K562 treated with DMSO at 1 percent for 24 hours (cell line): ENCODE results near the gene USP17L18. TPM values are rescaled to one million over a fixed set of nuclear protein-coding genes. Genes with fewer than 3 reads are reported as not detected.

Source experiments
- total RNA-seq: library from RNA; unstranded; fragments of 300-600 nt; gene quantifications from 2 replicates; pipeline ENCODE4 v1.2.3, GENCODE V29; 2022; ENCODE audit warnings: low read depth; ENCODE audit not compliant: insufficient read depth

Gene USP17L18
- not detected in 2 replicates for total RNA-seq

GRCh38 chr4:9247953-9248680, at the start of gene USP17L18:
Gene USP17L18, plus strand, starts transcription at chr4:9248630. Its CDS starts 0 bp downstream, at chr4:9248630.

GRCh38 chr4:9210357-9210756, 38.1 kb upstream of the USP17L18 start, which contains the start of gene USP17L10:
Gene USP17L10, plus strand, starts transcription at chr4:9210657. Its CDS starts 0 bp downstream, at chr4:9210657.

DNA sequence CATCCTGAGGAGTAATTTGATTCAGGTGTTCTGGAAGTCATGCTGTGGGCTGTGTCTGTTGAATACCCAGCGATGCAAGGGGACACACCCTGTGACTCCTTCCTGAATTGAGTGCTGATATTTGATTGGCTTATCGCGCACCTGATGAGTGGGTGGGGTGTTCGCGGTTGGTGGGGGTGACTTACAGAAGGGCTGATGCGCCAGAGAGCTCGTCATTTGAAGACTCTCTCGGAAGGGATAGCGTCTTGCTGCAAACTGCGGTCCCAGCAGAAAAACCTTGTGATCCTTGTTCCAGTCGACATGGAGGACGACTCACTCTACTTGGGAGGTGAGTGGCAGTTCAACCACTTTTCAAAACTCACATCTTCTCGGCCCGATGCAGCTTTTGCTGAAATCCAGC, 33.3 kb upstream of the USP17L18 start, which contains the start of gene USP17L11:
Gene USP17L11, plus strand, starts transcription at position 301 of the 400 bp plus-strand sequence. Its CDS starts 0 bp downstream, at position 301.

DNA sequence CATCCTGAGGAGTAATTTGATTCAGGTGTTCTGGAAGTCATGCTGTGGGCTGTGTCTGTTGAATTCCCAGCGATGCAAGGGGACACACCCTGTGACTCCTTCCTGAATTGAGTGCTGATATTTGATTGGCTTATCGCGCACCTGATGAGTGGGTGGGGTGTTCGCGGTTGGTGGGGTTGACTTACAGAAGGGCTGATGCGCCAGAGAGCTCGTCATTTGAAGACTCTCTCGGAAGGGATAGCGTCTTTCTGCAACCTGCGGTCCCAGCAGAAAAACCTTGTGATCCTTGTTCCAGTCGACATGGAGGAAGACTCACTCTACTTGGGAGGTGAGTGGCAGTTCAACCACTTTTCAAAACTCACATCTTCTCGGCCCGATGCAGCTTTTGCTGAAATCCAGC, 28.6 kb upstream of the USP17L18 start, which contains the start of gene USP17L12:
Gene USP17L12, plus strand, starts transcription at position 301 of the 400 bp plus-strand sequence. Its CDS starts 0 bp downstream, at position 301.

DNA sequence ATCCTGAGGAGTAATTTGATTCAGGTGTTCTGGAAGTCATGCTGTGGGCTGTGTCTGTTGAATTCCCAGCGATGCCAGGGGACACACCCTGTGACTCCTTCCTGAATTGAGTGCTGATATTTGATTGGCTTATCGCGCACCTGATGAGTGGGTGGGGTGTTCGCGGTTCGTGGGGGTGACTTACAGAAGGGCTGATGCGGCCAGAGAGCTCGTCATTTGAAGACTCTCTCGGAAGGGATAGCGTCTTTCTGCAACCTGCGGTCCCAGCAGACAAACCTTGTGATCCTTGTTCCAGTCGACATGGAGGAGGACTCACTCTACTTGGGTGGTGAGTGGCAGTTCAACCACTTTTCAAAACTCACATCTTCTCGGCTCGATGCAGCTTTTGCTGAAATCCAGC, 23.8 kb upstream of the USP17L18 start, which contains the start of gene USP17L13:
Gene USP17L13, plus strand, starts transcription at position 301 of the 400 bp plus-strand sequence. Its CDS starts 0 bp downstream, at position 301.

DNA sequence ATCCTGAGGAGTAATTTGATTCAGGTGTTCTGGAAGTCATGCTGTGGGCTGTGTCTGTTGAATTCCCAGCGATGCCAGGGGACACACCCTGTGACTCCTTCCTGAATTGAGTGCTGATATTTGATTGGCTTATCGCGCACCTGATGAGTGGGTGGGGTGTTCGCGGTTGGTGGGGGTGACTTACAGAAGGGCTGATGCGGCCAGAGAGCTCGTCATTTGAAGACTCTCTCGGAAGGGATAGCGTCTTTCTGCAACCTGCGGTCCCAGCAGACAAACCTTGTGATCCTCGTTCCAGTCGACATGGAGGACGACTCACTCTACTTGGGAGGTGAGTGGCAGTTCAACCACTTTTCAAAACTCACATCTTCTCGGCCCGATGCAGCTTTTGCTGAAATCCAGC, 14.3 kb upstream of the USP17L18 start, which contains the start of gene USP17L15:
Gene USP17L15, plus strand, starts transcription at position 301 of the 400 bp plus-strand sequence. Its CDS starts 0 bp downstream, at position 301.

GRCh38 chr4:9243579-9243978, 4.9 kb upstream of the USP17L18 start, which contains the start of gene USP17L17:
Gene USP17L17, plus strand, starts transcription at chr4:9243879. Its CDS starts 0 bp downstream, at chr4:9243879.

DNA sequence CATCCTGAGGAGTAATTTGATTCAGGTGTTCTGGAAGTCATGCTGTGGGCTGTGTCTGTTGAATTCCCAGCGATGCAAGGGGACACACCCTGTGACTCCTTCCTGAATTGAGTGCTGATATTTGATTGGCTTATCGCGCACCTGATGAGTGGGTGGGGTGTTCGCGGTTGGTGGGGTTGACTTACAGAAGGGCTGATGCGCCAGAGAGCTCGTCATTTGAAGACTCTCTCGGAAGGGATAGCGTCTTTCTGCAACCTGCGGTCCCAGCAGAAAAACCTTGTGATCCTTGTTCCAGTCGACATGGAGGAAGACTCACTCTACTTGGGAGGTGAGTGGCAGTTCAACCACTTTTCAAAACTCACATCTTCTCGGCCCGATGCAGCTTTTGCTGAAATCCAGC, 4.6 kb downstream of the USP17L18 start, which contains the start of gene USP17L19:
Gene USP17L19, plus strand, starts transcription at position 301 of the 400 bp plus-strand sequence. Its CDS starts 0 bp downstream, at position 301.

DNA sequence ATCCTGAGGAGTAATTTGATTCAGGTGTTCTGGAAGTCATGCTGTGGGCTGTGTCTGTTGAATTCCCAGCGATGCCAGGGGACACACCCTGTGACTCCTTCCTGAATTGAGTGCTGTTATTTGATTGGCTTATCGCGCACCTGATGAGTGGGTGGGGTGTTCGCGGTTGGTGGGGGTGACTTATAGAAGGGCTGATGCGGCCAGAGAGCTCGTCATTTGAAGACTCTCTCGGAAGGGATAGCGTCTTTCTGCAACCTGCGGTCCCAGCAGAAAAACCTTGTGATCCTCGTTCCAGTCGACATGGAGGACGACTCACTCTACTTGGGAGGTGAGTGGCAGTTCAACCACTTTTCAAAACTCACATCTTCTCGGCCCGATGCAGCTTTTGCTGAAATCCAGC, 9.4 kb downstream of the USP17L18 start, which contains the start of gene USP17L20:
Gene USP17L20, plus strand, starts transcription at position 301 of the 400 bp plus-strand sequence. Its CDS starts 0 bp downstream, at position 301.

DNA sequence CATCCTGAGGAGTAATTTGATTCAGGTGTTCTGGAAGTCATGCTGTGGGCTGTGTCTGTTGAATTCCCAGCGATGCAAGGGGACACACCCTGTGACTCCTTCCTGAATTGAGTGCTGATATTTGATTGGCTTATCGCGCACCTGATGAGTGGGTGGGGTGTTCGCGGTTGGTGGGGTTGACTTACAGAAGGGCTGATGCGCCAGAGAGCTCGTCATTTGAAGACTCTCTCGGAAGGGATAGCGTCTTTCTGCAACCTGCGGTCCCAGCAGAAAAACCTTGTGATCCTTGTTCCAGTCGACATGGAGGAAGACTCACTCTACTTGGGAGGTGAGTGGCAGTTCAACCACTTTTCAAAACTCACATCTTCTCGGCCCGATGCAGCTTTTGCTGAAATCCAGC, 14.1 kb downstream of the USP17L18 start, which contains the start of gene USP17L21:
Gene USP17L21, plus strand, starts transcription at position 301 of the 400 bp plus-strand sequence. Its CDS starts 0 bp downstream, at position 301.

DNA sequence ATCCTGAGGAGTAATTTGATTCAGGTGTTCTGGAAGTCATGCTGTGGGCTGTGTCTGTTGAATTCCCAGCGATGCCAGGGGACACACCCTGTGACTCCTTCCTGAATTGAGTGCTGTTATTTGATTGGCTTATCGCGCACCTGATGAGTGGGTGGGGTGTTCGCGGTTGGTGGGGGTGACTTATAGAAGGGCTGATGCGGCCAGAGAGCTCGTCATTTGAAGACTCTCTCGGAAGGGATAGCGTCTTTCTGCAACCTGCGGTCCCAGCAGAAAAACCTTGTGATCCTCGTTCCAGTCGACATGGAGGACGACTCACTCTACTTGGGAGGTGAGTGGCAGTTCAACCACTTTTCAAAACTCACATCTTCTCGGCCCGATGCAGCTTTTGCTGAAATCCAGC, 18.9 kb downstream of the USP17L18 start, which contains the start of gene USP17L22:
Gene USP17L22, plus strand, starts transcription at position 301 of the 400 bp plus-strand sequence. Its CDS starts 0 bp downstream, at position 301.

Other genes with a start within 250 kb of the USP17L18 start
- not detected in 2 replicates for gene FAM90A26, start 78.2 kb upstream of the USP17L18 start, total RNA-seq
- not detected in 2 replicates for gene USP17L10, start 38.0 kb upstream of the USP17L18 start, total RNA-seq
- gene USP17L11, start 33.2 kb upstream of the USP17L18 start, total RNA-seq: not detected in 2 replicates
- not detected in 2 replicates for gene USP17L12, start 28.5 kb upstream of the USP17L18 start, total RNA-seq
- gene USP17L13, start 23.7 kb upstream of the USP17L18 start, total RNA-seq: not detected in 2 replicates
- not detected in 2 replicates for gene USP17L15, start 14.2 kb upstream of the USP17L18 start, total RNA-seq
- gene USP17L17, start 4.8 kb upstream of the USP17L18 start, total RNA-seq: not detected in 2 replicates
- gene USP17L19, start 4.7 kb downstream of the USP17L18 start, total RNA-seq: not detected in 2 replicates
- not detected in 2 replicates for gene USP17L20, start 9.5 kb downstream of the USP17L18 start, total RNA-seq
- not detected in 2 replicates for gene USP17L21, start 14.2 kb downstream of the USP17L18 start, total RNA-seq
- not detected in 2 replicates for gene USP17L22, start 19.0 kb downstream of the USP17L18 start, total RNA-seq
- not detected in 2 replicates for gene USP17L24, start 76.5 kb downstream of the USP17L18 start, total RNA-seq
- not detected in 2 replicates for gene USP17L25, start 81.3 kb downstream of the USP17L18 start, total RNA-seq
- gene USP17L26, start 86.0 kb downstream of the USP17L18 start, total RNA-seq: not detected in 2 replicates
- gene USP17L5, start 90.8 kb downstream of the USP17L18 start, total RNA-seq: not detected in 2 replicates
- not detected in 2 replicates for gene USP17L27, start 95.5 kb downstream of the USP17L18 start, total RNA-seq
- gene USP17L28, start 100.3 kb downstream of the USP17L18 start, total RNA-seq: not detected in 2 replicates
- not detected in 2 replicates for gene USP17L29, start 105.0 kb downstream of the USP17L18 start, total RNA-seq
- not detected in 2 replicates for gene USP17L30, start 114.5 kb downstream of the USP17L18 start, total RNA-seq
- gene DEFB131A, start 195.8 kb downstream of the USP17L18 start, total RNA-seq: not detected in 2 replicates